K562 (cell line): ENCODE data around the gene MBD3. TPM values are rescaled to one million over a fixed set of nuclear protein-coding genes. Genes with fewer than 3 reads are reported as not detected.

ENCODE experiments used
- ARID1B ChIP-seq: fragments of 450-650 bp; IDR thresholded peaks from 2 replicates; pipeline ENCODE4 v1.6.1; 2016; ENCODE audit warnings: antibody characterized with exemption, mild to moderate bottlenecking, inconsistent platforms
- ARNT ChIP-seq, 2 experiments: fragments of 450-650 bp; IDR thresholded peaks; 2 replicates each; pipeline ENCODE4 v1.6.1; 2016; ENCODE audit warnings: mild to moderate bottlenecking in 1 of 2
- DIDO1 ChIP-seq: fragments of 450-650 bp; IDR thresholded peaks from 2 replicates; pipeline ENCODE4 v1.6.1; 2016; ENCODE audit warnings: low read depth, missing biosample characterization, missing genetic modification characterization
- GABPA ChIP-seq: fragments of 200-800 bp; sonication (Bioruptor generic); conservative IDR thresholded peaks from 2 replicates; pipeline ENCODE4 v1.6.1; 2016; ENCODE audit warnings: low read depth, missing genetic modification characterization, missing compliant biosample characterization
- HIVEP1 ChIP-seq: fragments of 250-450 bp; sonication (Bioruptor Pico); IDR thresholded peaks from 2 replicates; pipeline ENCODE4 v1.4.0; 2020; ENCODE audit warnings: mild to moderate bottlenecking
- ILK ChIP-seq: fragments of 450-650 bp; IDR thresholded peaks from 2 replicates; pipeline ENCODE4 v1.6.1; 2016; ENCODE audit warnings: missing genetic modification characterization, low read depth, mild to moderate bottlenecking, missing compliant biosample characterization, moderate library complexity, borderline replicate concordance
- KDM4B ChIP-seq, 2 experiments: fragments of 450-650 bp in 1 of 2; sonication (generic) in 1 of 2; IDR thresholded peaks; 2 replicates each; pipeline ENCODE4 v1.6.1; 2016 to 2017; ENCODE audit warnings: borderline replicate concordance in 2 of 2, antibody characterized with exemption in 1 of 2, low read depth in 1 of 2, mild to moderate bottlenecking in 1 of 2
- NR1H2 ChIP-seq: sonication (generic); formaldehyde crosslinking; IDR thresholded peaks from 2 replicates; pipeline ENCODE4 v1.4.0; 2020; ENCODE audit warnings: mild to moderate bottlenecking, missing genetic modification reagents
- XRCC4 ChIP-seq: IDR thresholded peaks from one replicate; pipeline ENCODE4 v1.6.1; 2011; ENCODE audit not compliant: insufficient read depth, insufficient read length; ENCODE audit errors: extremely low read depth
- ZNF263 ChIP-seq: sonication (generic); formaldehyde crosslinking; IDR thresholded peaks from 2 replicates; pipeline ENCODE4 v1.8.0; 2022; ENCODE audit warnings: mild to moderate bottlenecking, missing genetic modification reagents, borderline replicate concordance
- ZZZ3 ChIP-seq: fragments of 450-650 bp; IDR thresholded peaks from 2 replicates; pipeline ENCODE4 v1.6.1; 2016; ENCODE audit warnings: antibody characterized with exemption, mild to moderate bottlenecking, moderate library complexity
- polyA plus RNA-seq, 8 experiments: library from polyadenylated mRNA; depleted of rRNA in 4 of 8; stranded (reverse) in 5 of 8; unstranded in 3 of 8; fragments of >200 nt; fragmentation: Nextera tagmentation in 2 of 8; fragmentation: Illumina TruSeq in 1 of 8; extraction: Ambion mirVana in 2 of 8; extraction: Trizol in 1 of 8; gene quantifications; 2 replicates each; pipeline versions ENCODE4 v1.2.1 to v1.2.3, GENCODE V29; 2011 to 2014; ENCODE audit warnings: inconsistent platforms in 1 of 8, missing spikeins in 1 of 8
- total RNA-seq, 7 experiments: library from RNA; depleted of rRNA in 6 of 7; stranded (reverse); fragments of >200 nt in 6 of 7; fragmentation: Illumina TruSeq in 2 of 7; extraction: Trizol in 2 of 7; gene quantifications; 2 replicates each; pipeline versions ENCODE4 v1.2.1 to v1.2.3, GENCODE V29; 2011 to 2021; ENCODE audit warnings: low replicate concordance in 1 of 7
- TF ChIP-seq, protein P1 (sequence below): sonication (generic); formaldehyde crosslinking; IDR thresholded peaks from 2 replicates; pipeline ENCODE4 v1.8.0; 2023; ENCODE audit warnings: missing genetic modification reagents, mild to moderate bottlenecking, borderline replicate concordance
- TF ChIP-seq, protein P2 (sequence below): sonication (generic); formaldehyde crosslinking; IDR thresholded peaks from 2 replicates; pipeline ENCODE4 v1.8.1; 2022; ENCODE audit warnings: missing genetic modification reagents
- TF ChIP-seq, protein P3 (sequence below): fragments of 200-800 bp; sonication (Bioruptor generic); IDR thresholded peaks from 2 replicates; pipeline ENCODE4 v1.6.1; 2017; ENCODE audit warnings: missing genetic modification characterization, missing compliant biosample characterization
- TF ChIP-seq, protein P4 (sequence below), 2 experiments: fragments of 450-650 bp in 1 of 2; IDR thresholded peaks; 2 replicates each; pipeline ENCODE4 v1.6.1; 2011 to 2017; ENCODE audit warnings: low read depth in 2 of 2, antibody characterized with exemption in 1 of 2, borderline replicate concordance in 1 of 2, low read length in 1 of 2, mild to moderate bottlenecking in 1 of 2, mixed read lengths in 1 of 2; ENCODE audit not compliant: control insufficient read depth in 1 of 2

The MBD3 gene
- total and polyA plus RNA-seq, 9 of the 15 experiments (the other 6 are each of a cell fraction or from before 2014, with no cell fraction given) = 0.24 to 137 (median 30.9) TPM

DNA sequence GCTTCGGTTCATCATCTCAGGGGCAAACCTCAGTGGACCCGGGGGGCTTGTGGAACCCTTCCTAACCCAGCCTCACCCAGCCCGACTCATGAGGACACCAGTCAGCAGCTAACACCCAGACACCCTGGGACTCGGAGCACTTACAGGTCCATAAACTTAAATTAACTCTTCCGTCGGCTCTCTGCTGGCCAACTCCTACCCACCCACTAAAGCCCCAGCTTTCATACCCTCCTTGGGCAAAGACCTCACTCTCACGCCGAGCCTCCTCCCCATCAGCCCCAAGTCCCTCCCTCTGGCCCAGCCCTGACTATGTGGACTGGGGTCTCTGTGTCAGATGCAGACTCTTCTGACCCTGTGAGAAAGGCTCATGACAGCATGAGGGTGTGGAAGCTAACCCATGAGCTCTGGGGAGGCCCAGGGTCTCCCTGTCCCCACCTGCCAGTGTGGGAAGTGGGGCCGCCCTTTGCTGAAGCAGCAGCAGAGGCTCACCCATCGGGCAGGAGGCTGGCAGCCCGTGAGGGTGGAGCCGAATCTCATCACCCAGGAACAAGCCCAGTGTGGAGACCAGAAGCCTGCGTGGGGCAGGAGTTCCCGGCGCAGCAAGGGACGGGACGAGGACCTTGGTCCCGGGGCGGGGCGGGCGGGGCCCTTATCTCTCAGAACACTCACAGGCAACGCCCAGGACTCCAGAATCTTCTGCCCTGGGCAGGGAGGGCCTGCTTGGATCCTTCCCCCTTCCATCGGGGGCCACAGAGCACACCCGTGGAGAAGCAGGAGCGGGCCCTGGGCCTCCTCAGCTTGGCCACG, 40.0 kb upstream of the MBD3 start (continued):
- TF ChIP-seq, protein P1, sequence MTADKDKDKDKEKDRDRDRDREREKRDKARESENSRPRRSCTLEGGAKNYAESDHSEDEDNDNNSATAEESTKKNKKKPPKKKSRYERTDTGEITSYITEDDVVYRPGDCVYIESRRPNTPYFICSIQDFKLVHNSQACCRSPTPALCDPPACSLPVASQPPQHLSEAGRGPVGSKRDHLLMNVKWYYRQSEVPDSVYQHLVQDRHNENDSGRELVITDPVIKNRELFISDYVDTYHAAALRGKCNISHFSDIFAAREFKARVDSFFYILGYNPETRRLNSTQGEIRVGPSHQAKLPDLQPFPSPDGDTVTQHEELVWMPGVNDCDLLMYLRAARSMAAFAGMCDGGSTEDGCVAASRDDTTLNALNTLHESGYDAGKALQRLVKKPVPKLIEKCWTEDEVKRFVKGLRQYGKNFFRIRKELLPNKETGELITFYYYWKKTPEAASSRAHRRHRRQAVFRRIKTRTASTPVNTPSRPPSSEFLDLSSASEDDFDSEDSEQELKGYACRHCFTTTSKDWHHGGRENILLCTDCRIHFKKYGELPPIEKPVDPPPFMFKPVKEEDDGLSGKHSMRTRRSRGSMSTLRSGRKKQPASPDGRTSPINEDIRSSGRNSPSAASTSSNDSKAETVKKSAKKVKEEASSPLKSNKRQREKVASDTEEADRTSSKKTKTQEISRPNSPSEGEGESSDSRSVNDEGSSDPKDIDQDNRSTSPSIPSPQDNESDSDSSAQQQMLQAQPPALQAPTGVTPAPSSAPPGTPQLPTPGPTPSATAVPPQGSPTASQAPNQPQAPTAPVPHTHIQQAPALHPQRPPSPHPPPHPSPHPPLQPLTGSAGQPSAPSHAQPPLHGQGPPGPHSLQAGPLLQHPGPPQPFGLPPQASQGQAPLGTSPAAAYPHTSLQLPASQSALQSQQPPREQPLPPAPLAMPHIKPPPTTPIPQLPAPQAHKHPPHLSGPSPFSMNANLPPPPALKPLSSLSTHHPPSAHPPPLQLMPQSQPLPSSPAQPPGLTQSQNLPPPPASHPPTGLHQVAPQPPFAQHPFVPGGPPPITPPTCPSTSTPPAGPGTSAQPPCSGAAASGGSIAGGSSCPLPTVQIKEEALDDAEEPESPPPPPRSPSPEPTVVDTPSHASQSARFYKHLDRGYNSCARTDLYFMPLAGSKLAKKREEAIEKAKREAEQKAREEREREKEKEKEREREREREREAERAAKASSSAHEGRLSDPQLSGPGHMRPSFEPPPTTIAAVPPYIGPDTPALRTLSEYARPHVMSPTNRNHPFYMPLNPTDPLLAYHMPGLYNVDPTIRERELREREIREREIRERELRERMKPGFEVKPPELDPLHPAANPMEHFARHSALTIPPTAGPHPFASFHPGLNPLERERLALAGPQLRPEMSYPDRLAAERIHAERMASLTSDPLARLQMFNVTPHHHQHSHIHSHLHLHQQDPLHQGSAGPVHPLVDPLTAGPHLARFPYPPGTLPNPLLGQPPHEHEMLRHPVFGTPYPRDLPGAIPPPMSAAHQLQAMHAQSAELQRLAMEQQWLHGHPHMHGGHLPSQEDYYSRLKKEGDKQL (CRISPR knock-in tag) = no peak
- TF ChIP-seq, protein P2, sequence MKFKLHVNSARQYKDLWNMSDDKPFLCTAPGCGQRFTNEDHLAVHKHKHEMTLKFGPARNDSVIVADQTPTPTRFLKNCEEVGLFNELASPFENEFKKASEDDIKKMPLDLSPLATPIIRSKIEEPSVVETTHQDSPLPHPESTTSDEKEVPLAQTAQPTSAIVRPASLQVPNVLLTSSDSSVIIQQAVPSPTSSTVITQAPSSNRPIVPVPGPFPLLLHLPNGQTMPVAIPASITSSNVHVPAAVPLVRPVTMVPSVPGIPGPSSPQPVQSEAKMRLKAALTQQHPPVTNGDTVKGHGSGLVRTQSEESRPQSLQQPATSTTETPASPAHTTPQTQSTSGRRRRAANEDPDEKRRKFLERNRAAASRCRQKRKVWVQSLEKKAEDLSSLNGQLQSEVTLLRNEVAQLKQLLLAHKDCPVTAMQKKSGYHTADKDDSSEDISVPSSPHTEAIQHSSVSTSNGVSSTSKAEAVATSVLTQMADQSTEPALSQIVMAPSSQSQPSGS (CRISPR knock-in tag) = no peak
- no peak for TF ChIP-seq ARNT (IDR thresholded peaks at IDR 0.05)
- no peak for TF ChIP-seq ZZZ3
- no peak for TF ChIP-seq KDM4B (IDR thresholded peaks at IDR 0.05; ENCODE audit: borderline replicate concordance in 2 of 2, low read depth in 1 of 2)
- no peak for TF ChIP-seq HIVEP1
- TF ChIP-seq XRCC4 = no peak
- TF ChIP-seq, protein P3, sequence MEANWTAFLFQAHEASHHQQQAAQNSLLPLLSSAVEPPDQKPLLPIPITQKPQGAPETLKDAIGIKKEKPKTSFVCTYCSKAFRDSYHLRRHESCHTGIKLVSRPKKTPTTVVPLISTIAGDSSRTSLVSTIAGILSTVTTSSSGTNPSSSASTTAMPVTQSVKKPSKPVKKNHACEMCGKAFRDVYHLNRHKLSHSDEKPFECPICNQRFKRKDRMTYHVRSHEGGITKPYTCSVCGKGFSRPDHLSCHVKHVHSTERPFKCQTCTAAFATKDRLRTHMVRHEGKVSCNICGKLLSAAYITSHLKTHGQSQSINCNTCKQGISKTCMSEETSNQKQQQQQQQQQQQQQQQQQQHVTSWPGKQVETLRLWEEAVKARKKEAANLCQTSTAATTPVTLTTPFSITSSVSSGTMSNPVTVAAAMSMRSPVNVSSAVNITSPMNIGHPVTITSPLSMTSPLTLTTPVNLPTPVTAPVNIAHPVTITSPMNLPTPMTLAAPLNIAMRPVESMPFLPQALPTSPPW (CRISPR knock-in tag) = peak; percentile 90
- TF ChIP-seq NR1H2 (CRISPR knock-in tag) = no peak
- TF ChIP-seq ARID1B = peak; percentile 86
- TF ChIP-seq ZNF263 (CRISPR knock-in tag) = no peak
- TF ChIP-seq GABPA (tag) = no peak
- no peak for TF ChIP-seq DIDO1 (tag)
- TF ChIP-seq, protein P4, sequence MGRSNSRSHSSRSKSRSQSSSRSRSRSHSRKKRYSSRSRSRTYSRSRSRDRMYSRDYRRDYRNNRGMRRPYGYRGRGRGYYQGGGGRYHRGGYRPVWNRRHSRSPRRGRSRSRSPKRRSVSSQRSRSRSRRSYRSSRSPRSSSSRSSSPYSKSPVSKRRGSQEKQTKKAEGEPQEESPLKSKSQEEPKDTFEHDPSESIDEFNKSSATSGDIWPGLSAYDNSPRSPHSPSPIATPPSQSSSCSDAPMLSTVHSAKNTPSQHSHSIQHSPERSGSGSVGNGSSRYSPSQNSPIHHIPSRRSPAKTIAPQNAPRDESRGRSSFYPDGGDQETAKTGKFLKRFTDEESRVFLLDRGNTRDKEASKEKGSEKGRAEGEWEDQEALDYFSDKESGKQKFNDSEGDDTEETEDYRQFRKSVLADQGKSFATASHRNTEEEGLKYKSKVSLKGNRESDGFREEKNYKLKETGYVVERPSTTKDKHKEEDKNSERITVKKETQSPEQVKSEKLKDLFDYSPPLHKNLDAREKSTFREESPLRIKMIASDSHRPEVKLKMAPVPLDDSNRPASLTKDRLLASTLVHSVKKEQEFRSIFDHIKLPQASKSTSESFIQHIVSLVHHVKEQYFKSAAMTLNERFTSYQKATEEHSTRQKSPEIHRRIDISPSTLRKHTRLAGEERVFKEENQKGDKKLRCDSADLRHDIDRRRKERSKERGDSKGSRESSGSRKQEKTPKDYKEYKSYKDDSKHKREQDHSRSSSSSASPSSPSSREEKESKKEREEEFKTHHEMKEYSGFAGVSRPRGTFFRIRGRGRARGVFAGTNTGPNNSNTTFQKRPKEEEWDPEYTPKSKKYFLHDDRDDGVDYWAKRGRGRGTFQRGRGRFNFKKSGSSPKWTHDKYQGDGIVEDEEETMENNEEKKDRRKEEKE (IDR thresholded peaks at IDR 0.05; ENCODE audit: borderline replicate concordance in 1 of 2, control insufficient read depth in 1 of 2, low read depth in 2 of 2, low read length in 1 of 2) = no peak
- TF ChIP-seq ILK (tag) = no peak
